Pulmonary artery endothelial cell (primary cell): ENCODE results near the gene ZMYM5. TPM values are rescaled to one million over a fixed set of nuclear protein-coding genes. Genes with fewer than 3 reads are reported as not detected.

Source experiments
- total RNA-seq: library from RNA; depleted of rRNA; stranded (reverse); fragments of >200 nt; gene quantifications from 2 replicates; pipeline ENCODE4 v1.2.3, GENCODE V29; 2014

Gene ZMYM5
- total RNA-seq, 1 donor from 2014 or later = 10.6 TPM

Other genes with a start within 250 kb of the ZMYM5 start
- gene MPHOSPH8, start 230.0 kb downstream of the ZMYM5 start, total RNA-seq = 14.1 and 18.7 TPM in 2 replicates
- gene PSPC1, start 80.7 kb downstream of the ZMYM5 start, total RNA-seq = 79.7 and 86.8 TPM in 2 replicates
- gene ZMYM2, start 95.1 kb upstream of the ZMYM5 start, total RNA-seq = 49.8 and 53.2 TPM in 2 replicates